Measurements from ENCODE around the gene SRMS.
"Not testable (repeated sequence)": the region's sequence is repeated elsewhere in the genome, so short reads cannot be mapped to it uniquely, and the experiment has no call there.

SRMS gene

DNA sequence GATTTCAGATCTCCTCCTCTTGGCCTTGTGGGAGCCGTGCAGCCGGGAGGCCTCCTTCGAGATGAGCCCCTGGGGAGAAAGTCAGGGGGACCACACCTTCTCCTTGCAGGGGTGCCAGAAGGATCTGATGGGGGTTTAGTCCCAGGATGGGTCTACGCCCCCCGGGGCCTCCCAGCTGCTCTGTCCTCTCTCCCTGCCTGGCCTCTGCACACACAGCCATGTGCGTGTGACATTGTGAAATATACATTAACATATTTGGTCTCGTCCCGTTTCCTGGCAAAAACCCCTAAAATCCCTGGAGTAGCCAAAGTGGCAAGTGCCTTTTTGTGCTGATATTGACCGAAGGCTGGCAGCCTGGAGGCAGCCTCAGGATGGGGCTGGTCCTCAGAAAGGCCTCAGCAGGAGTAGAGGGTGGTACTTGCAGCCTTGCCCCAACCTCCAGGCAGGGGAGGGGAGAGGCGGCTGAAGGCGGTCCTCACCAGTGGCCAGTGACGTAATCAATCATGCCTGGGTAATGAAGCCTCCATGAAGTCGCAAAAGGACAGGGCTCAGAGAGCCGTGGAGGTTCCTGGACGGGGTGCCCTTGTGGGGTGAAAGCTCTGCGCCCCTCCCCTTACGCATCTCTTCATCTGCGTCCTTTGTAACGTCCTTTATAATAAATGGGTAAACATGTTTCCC is 31.6 kb upstream of the SRMS start:
- DNase-seq (ENCODE audit: low read depth): no peak

- no peak for DNase-seq (ENCODE audit: low read depth)
Measured at GRCh38 chr20:63578224-63579016, 30.9 kb upstream of the SRMS start.

DNA sequence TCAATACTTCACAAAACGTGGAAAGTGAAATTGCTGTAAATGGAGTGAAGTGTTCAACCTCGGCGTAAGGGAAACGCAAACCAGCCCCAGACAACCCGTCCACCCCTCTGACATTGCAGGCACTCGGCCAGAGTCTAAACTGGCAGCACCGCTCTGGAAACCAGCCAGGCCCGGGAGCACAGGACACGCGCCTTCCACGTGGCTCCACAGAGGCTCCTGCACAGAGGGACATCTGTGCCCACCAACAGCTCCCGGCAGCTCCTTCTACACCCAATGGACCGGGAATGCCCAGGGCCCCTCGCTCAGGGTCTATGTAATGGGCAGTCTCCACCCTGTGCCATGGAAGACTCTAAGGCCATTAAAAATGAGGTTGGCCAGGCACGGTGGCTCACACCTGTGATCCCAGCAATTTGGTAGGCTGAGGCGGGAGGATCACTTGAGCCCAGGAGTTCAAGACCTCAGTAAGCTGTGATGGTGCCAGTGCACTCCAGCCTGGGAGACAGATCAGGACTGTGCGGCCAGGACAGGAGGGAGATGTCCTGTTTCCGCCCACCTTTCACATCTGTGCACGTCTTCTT is 29.9 kb upstream of the SRMS start:
- DNase-seq (ENCODE audit: low read depth): no peak

- no peak for DNase-seq (ENCODE audit: low read depth)
Measured at GRCh38 chr20:63576311-63576710, 28.8 kb upstream of the SRMS start.

DNA sequence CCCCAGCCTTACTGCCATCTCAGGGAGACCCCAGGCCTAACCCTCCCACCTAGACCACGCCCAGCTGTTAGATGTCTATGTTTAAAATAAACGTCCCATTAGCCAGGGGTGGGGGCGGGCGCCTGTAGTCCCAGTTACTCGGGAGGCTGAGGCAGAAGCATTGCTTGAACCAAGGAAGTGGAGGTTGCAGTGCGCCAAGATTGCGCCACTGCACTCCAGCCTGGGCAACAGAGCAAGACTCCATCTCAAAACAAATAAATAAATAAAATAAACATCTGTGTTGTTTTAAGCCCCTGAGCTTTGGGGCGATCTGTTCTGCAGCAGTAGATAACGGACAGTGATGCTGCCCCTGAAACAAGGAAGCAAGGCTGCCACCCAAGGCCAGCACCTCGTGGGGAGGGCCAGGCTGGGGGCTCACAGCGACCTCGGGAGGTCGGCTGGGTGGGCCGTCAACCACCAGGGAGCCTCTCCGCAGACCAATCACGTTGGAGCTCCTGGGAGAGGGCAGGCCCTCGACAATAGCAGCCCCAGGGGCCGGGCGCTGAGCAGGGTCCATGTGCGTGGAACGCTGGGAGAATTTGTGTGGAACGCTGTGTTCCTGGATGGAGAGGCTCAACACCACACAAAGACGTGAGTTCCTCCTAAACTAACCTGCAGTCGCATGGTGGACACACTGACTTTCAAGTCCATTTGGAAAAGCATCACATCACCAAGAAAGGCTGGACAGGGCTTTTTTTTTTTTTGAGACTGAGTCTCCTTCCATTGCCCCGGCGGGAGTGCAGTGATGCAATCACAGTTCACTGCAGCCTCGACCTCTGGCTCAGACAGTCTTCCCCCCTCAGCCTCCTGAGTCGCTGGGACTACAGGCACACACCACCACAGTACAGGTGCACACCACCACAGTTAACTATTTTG is 27.5 kb upstream of the SRMS start:
- DNase-seq (ENCODE audit: low read depth): peak; percentile 71

GRCh38 chr20:63574156-63574828 is 26.7 kb upstream of the SRMS start, which contains the start of gene HELZ2:
HELZ2 (minus strand) TSS chr20:63574239; CDS start chr20:63572385, 1,854 bp downstream.
- DNase-seq (ENCODE audit: low read depth): peak; percentile 85

- DNase-seq (ENCODE audit: low read depth): peak; percentile 32
Measured at GRCh38 chr20:63573647-63574131, 26.1 kb upstream of the SRMS start.

- peak; percentile 32 for DNase-seq (ENCODE audit: low read depth)
Measured at GRCh38 chr20:63572788-63573646, 25.5 kb upstream of the SRMS start.

DNA sequence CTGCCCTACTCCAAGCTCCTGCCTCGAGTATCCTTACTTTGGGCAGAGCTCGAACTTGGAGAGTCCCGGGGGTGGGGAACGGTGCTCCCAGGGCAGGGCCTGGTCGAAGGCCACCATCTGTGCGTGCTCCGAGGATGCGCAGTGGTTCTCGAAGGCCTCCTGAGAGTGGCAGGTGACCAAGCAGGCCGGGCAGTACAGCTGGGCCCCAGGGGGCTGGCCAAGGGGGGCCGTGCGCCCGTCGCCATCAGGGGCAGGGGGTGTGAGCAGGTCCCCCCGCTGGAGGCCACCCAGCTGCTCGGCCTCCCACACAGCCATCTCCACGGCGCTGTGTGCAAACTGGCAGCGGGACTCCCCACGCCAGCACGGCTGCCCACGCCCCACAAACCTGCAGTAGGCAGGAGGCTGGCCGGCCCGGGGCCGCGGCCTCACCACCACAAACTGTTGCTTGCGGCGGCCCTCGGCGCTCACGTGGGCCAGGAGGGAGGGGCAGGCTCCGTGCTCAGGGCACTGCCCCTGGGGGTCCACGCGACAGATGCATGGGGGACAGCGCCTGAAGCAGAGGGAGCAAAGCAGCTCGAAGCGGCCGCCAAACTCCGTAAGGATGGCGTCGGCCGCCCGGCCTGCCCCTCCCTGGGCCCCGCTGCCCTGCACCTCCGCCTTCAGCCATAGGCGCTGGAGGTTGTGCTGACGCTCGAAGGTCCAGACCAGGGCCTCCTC is 24.7 kb upstream of the SRMS start:
- DNase-seq (ENCODE audit: low read depth): no peak

DNA sequence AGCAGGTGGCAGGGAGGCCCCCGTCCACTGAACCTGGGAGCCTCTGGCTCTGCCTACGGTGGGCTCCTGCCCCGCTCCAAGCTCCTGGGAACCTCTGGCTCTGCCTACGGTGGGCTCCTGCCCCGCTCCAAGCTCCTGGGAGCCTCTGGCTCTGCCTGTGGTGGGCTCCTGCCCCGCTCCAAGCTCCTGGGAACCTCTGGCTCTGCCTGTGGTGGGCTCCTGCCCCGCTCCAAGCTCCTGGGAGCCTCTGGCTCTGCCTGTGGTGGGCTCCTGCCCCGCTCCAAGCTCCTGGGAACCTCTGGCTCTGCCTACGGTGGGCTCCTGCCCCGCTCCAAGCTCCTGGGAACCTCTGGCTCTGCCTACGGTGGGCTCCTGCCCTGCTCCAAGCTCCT is 23.5 kb upstream of the SRMS start:
- DNase-seq (ENCODE audit: low read depth): not testable (repeated sequence)

DNA sequence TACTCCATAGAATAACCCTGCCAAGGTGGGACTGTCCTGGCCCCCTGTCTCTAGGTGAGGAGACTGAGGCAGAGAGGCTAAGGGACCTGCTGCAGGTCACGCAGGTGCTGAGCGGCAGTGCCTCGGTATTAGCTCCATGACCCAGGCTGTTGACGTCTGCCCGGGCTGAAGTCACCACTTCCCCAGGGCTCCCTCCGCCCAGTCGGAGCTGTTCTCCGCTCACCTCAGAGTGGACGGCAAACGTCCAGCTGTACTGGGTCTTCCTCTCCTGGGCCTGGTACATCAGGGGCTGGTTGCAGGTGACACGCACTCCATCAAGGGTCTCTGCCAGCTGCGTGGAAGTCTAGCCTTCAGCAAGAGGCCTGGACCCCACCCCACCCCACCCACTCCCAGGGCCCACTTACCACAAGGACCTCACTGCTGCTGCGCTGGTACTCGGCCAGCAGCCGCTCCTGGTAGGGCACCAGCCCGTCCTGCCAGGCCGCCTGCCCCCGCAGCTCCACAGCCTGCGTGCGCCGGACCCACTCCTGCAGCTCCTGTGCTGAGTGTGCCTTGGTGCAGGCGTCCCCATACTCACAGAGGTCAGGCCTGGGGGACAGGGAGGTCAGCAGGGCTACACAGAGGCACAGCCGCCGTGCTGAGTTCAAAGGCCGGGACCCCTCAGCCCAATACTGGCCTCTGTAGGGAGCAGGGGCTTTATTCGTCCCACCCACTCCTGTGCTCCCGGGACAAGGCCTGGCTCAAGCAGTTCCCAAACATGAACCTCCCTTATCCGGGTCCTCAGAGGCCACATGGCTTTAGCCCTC is 22.9 kb upstream of the SRMS start:
- DNase-seq (ENCODE audit: low read depth): no peak

GRCh38 chr20:63568986-63569949 is 21.7 kb upstream of the SRMS start:
- no peak for DNase-seq (ENCODE audit: low read depth)

GRCh38 chr20:63568170-63568981 is 20.8 kb upstream of the SRMS start:
- DNase-seq (ENCODE audit: low read depth): no peak

GRCh38 chr20:63567386-63568169 is 20.0 kb upstream of the SRMS start:
- no peak for DNase-seq (ENCODE audit: low read depth)

DNA sequence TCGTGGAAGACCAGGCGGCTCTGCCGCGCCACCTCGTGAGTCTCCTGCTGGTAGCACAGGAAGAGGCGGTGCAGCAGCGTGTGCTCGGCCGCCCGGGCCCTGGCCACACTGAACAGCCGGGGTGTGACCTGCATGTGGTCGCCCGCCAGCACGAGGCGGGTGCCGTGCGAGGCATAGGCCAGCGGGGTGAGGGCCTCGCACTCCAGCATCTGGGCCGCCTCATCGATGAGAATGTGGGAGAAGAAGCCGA is 19.5 kb upstream of the SRMS start:
- no peak for DNase-seq (ENCODE audit: low read depth)

All from ELR (cell line).